DND-41 (cell line): ENCODE data around the gene WNT9A.

Source experiments
- CTCF ChIP-seq: IDR thresholded peaks from 2 replicates; pipeline ENCODE4 v1.5.1; 2012; ENCODE audit warnings: borderline replicate concordance, low read length, moderate library complexity, mild to moderate bottlenecking; ENCODE audit not compliant: poor library complexity, severe bottlenecking; ENCODE audit errors: extremely low read depth
- EZH2 ChIP-seq: IDR thresholded peaks from 3 replicates; pipeline ENCODE4 v1.6.1; 2012; ENCODE audit warnings: borderline replicate concordance, low read depth, mild to moderate bottlenecking, moderate library complexity, low read length, inconsistent platforms; ENCODE audit not compliant: severe bottlenecking

- TF ChIP-seq CTCF = no peak
- no peak for TF ChIP-seq EZH2
Observed at GRCh38 chr1:227949341-227949921, 1.7 kb upstream of the WNT9A start.
